HG02840 (cell line): ENCODE measurements around the gene NEDD4L.

Experiments used
- ATAC-seq: cut with Tn5 transposase; IDR thresholded peaks from one replicate; pipeline ENCODE4 v1.9.1; 2021; ENCODE audit warnings: mild to moderate bottlenecking, moderate library complexity, moderate number of reproducible peaks; ENCODE audit not compliant: unreplicated experiment, low FRiP score

NEDD4L gene

DNA sequence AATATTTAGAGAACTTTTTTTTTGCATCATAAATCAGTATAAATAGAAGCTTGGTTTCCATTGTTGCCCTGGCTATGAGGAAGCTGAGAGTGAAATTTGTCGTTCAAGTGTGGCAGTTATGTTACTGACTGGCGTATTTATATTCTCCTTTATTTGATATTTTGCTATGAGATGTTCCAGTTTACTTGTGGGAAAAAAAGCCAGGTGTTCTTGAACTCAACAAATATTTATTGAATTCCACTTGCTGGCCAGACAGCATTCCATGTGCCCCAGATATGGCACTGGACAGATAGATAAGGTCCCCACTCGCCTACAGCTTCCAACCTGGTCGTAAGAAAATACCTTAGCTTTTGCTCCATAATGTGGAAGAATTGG is 44.7 kb downstream of the NEDD4L start:
- ATAC-seq, result no peak

DNA sequence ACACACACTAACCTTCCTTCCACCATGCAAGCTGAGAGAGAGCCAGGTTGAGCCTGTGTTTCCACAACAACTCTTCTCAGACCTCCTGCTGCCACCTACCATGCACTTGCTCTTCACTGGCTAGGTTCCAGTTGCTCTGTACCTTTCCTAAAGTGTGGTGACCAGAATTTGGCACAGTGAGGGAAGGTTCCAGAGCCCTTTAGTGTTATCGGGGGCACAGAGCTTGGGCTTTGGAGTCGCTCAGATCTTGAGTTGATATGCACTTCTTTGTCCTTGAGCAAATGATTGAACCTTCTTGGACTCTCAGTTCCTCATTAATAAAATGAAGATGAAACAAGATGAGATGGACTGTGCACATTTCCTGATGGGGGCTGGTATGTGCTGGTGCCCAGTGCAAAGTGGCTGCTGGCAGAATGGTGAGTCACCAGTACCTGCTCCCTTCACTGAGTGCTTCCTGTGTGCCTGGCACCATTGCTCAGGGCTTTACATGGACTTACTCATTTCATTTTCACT is 47.1 kb downstream of the NEDD4L start:
- ATAC-seq, result peak; percentile 65

DNA sequence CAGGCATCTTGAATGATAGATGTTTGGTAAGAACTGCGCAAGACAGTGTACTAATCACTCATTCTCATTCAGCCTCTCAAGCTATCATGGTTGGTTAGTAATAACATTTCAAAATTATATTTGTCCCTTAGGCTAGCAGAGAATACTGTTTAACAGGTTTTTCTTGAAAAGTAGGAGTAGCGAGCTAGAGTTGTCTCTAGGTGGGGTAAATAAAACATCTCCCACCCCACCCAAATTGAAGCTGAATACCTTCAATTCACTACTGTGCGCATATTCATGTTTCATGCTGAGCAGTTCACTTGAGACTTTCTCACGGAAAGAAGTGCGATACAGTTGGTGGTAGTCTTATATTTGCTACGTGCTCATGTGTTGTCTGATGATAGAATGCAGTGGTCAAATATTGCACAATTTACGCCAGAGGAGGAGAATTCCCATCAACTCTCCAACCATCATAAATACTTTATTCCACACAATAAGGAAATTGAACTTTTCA is 49.3 kb downstream of the NEDD4L start:
- ATAC-seq, result no peak

DNA sequence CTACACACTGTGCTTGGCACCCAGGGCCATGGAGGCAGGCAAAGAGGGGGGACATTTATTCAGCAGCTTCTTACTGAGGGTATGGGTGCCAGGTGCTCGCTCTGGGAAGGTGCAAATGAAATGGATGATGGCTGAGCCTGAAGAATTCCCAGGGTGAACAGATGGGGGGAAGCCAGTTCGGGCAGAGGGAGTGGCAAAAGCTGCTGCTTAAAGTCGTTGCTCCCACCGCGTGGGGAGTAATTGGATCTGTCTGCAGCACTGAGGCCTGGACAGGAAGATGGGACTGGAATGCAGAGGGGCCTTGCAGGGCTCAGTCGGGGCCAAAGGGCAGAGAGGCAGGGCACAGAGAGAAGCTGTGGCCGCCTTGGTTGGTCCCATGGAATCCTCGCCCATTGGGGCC is 51.2 kb downstream of the NEDD4L start:
- no peak for ATAC-seq

DNA sequence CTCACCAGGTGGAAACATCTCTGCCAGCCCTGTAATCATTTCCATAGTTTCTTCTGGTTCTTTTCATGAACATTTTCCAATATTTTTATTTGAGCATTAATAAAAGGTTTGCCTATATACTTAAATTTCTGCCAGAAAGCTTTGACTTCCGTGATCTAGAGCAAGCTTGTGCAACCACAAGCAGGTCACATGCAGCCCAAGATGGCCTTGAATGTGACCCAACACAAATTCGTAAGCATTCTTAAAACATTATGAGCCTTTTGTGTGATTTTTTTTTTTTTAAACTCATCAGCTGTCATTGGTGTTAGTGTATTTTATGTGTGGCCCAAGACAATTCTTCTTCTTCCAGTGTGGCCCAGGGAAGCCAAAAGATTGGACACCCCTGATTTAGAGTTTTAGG is 51.6 kb downstream of the NEDD4L start:
- no peak for ATAC-seq

DNA sequence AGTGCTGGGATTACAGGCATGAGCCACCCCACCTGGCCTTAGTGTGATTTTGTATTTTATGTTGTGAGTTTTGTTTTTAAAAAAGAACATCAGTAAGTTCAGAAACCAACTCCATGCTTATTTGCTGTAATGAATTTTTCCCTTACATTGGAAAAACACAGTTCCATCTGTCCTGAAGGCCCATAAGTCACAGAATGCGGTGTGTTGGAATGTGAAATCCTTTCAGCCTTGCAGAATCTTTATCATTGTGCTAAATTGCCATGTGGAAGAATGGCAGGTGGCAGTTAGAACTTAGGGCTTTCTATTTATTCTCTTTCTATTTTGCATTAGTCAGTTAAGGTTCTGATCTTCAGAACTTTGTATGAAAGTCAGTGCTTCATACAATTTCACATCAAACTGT is 52.6 kb downstream of the NEDD4L start:
- no peak for ATAC-seq

DNA sequence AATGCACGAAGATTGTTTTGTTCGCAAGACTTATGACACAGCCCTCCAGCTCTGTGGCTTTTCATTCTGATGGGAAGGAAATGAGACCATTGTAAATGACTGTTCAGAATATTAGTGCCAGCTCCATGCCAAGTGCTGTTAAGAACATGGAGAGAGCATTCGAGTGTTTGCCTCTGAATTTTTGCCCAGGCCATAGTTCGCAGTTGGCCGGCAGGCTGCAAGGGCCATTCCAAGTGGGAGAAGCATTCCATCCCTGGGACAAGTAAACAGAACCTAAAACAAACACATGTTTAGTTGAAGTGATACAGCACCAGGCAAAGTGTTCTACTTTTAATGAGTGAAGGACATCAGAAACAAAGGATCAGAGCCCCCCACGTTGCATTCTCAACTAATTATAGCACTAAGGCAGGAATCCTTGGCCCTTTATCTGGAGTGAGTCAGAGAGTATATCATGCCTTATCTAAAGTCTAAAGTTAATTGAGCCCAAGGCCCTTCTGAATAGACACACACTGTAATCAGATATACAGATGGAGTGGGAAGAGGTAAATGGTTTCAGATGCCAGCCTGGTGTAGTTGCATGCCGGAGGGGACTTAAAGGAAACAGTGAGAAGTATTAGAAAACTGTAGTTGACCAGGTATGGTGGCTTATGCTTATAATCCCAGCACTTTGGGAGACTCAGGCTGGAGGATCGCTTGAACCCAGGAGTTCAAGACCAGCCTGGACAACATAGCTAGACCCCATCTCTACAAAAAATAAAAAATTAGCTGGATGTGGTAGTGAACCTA is 53.3 kb downstream of the NEDD4L start:
- no peak for ATAC-seq

DNA sequence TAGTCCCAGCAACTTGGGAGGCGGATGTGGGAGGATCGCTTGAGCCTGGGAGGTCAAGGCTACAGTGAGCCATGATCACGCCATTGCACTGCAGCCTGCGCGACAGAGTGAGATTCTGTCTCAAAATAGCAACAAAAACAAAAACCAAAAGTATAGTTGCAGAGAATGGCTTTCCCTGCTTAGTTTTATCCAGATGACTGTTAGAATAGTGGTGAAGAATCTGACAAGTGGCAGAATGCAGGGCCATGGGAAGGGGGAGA is 53.8 kb downstream of the NEDD4L start:
- ATAC-seq, result no peak

DNA sequence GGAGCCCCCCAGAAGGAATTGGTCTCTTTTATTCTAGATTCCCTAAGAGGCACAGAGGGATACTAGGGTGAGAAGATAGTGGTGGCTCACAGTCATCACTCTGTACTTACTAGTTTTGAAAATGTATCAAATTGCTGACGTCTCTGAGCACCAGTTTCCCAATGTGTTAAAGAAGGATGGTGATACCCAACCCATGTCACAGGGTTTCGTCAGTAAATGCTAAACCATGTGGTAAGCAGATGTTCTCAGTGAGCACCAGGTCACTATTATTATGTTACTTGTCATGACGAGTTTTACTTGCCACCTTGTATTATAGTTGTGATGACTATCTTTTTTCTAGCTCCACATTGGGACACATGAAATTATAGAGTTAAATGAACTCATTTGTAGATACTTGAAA is 54.7 kb downstream of the NEDD4L start:
- ATAC-seq, result no peak

DNA sequence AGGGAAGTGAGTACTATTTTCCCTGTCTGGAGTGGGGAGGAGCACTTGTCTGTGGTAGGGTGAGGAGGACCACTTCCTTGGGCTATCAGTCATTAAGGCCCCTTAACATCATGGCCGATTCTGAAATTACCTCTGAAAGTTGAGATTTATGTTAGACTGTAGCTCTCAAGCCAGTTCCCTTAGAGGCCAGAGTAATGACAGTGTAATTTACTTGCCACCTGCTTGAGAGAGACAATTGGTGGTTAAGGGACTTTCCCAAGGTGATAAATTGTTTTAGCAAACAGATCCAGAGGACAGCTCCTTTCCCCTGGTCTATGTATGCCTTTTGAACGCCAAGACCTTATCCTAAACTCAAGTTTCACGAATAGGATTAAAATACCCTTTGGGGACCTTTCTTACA is 56.1 kb downstream of the NEDD4L start:
- ATAC-seq, result no peak

DNA sequence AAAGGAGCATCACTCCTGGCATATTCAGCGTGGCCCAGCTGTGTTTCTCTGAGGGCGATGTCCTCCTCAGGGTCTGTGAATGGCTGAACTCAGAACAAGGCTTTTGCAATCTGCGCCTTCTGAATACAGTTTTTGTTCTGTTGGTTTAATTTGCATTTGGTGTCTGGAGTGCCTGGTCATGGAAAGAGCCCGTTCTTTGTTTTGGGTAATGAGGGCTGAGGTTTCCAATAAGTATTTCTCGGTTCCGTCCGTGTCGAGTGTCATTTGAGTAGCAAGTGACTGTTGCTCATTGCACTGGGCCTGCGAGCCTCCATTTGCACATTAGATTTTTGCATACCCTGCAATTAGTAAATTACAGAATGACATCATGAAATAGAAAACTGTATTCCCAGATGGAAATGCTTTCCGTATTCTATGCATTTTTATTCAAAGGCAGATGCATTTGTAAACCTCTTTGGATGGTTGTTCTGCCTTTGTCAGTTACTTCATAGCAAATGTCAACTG is 57.3 kb downstream of the NEDD4L start:
- ATAC-seq, result peak; percentile 71

DNA sequence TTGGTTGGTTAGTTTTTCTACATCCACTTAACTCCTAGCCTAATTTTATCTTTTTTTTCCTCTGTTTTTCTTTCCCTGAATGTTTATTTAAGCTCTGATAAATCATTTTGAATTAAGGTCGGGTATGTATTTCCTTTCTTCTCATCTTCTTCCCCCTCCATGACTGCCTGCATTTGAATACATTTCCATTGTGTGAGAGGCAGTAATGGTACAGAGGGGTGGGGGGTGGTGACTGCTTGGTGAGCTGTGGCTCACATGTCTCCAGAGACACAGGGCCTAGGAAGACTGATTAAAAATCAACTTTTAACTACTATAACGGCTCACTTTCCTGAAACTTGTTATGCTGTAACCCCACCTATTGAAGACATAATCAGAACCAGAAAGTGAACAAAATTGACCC is 58.0 kb downstream of the NEDD4L start:
- no peak for ATAC-seq

DNA sequence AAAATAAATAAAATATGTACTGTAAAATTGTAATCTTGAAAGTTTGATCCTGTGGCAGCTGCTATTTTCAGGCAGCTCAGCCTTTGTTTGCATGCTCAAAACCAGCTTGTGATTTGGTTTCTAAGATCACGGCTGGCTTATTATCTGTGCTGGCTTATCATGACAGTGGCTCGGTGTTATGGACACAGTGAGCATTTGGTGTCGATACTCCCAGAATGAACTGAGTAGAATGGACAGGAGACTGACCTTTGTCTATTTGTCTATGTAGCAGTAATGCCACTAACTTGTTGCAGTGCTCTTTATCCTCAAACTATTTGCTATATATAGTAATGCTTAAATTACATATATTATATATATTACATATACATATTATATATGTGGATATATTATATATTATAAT is 58.8 kb downstream of the NEDD4L start:
- no peak for ATAC-seq

DNA sequence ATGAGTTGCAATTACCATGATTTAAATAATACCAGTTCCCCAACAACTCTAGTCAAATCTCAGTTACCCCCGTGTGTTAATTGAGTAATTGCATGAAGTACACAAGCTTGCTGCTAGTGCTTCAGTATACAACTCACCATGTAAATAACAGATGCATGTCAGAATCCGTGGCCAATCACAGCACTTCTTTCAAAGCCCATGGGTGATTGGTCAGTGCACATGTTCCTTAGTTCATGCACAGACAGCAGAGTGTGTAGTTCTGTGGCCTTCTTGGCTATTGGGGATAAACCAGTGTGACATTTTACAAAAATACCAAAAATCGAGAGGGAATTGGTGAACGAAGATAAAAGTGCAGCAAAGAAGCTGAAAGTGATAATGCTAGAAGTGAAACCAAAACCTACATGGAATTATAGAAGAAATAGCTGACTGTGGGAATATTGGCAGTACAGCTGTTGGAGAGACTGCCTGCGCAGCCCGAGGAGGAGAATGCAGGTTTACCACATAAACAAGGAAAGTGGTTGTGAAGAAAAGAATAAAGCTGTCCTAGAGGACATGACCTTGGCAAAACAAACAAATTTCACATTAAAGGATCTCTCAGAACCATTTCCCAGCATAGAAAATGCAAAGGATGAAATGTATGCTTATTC is 59.4 kb downstream of the NEDD4L start:
- ATAC-seq, result no peak

DNA sequence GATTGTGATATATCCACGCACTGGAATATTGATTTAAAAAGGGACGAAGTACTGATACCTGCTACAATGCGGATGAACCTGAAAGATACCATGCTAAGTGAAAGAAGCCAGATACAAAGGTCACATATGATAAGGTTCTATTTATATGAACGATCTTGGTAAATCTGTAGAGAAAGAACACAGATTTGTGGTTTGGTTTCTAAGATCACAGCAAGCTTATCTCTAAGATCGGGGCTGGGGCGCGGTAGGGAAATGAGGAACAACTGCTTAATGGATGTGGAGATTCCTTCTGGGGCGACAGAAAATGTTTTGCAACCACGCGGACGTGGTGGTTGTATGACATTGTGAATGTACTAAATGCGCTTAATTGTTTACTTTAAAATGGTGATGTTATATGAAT is 60.1 kb downstream of the NEDD4L start:
- ATAC-seq, result no peak

DNA sequence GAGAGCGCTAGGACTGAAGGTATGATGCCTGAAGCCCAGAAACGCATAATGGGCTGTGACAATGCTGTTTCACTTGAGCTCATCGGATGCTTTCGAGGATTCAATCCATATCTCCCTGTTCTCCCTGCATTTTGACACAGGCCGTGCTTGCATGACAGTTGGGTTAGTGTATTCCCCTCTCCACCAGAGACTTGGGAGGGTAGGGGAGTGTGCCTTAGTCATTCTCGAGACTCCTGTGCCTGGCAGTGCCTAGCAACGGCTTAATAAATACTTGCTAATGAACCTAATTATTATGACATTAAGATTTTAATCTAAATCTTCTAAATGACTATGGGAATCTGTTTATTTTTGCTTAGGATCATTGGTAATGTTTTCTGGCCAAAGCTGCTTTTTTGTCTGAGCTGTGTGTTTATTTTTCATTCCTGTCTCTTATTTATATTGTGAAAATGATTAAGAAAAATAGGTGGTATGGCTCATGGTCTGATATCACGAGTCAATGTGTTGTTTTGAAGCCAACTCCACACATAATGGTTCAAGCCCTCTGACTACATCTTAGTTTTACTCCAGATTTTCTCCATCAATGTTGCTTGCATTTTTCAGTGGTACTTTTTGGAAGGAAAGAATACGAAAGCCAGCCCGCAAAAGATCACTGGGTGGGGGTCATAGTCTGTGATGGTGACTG is 61.3 kb downstream of the NEDD4L start:
- no peak for ATAC-seq

DNA sequence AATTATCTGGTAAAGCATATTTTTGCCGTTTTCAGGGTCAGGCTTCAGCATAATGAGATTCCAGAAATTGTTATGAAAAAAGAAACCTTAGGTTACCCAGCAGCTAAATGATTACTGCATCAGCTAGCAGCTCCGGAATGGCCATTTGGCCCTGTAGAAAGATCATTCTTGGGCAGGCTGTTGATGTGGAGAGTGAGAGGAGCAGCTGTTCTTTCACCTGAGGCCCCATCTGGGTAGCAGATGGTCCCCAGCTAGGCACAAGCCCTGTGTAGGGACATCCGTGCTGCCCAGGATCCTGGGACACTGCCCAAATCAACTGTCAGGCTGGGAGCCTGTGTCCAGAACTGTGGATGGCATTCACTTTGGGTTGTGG is 61.8 kb downstream of the NEDD4L start:
- no peak for ATAC-seq

DNA sequence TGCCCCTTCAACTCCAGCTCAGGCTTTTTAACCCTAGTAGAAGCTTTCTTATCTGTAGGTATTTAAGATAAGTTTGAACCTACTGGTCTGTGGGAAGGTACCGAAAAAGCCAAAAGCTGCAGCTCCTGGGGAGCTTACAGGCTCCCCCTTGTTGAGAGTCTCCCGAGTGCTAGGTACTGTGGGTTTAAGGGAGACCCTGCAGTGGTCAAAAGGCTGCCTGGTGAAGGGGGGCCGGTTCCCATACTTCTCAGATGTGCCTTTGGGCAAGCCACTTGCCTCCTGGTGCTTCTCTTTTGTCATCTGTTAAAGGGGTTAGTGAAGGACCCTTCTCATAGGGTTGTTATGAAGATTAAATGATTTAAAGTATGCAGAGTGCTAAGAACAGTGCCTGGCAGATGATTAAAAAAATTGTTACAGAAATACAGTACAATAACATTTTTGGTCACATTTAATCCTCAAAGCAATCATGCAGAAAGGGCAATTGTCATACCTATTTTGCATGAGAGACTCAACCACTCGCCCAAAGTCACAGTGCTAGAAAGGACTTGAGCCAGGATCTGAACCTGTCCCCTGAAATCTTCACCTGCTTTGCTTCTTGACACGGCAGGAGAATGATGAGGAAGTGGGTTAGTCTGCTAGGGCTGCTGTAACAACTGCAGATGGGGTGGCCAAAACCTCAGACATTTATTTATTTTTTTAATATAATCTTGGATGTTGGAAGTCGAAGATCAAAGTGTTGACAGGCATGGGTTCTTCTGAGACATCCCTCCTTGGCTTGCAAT is 62.5 kb downstream of the NEDD4L start:
- no peak for ATAC-seq

DNA sequence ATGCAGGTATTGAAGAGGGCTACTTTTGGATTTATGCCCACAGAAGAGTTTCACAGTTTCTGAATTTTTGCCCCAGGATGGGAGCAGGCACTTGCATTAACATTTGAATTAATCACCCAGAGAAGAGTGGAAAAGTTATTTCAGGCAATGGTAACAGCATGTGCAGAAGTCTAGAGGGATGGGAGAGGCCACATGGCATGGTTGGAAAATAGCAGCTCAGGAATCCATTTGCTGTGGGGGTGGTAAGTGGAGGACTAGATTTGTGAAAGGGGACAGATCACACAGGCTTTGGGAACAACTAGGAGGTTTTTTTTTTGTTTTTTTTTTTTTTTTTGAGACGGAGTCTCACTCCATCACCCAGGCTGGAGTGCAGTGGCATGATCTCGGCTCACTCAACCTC is 65.2 kb downstream of the NEDD4L start:
- ATAC-seq, result no peak

DNA sequence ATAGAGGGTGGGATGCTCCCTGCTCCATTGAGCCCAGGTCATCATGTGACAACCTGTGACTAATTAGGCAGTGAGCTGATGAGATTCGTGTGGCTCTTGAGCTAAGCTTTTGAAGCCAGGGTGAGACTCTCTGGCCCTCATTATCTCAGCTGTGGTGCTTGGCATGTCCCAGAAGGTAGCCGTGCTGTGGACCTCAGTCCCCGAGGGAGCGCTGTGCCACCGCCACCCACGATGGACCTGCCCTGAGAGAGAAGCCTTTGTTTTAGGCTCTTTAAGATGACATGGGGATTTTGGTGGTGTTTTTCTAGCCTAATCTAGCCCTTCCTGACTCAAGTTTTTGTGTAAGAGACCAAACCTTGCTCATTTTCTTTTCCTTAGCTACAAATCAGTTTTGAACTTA is 66.4 kb downstream of the NEDD4L start:
- no peak for ATAC-seq

DNA sequence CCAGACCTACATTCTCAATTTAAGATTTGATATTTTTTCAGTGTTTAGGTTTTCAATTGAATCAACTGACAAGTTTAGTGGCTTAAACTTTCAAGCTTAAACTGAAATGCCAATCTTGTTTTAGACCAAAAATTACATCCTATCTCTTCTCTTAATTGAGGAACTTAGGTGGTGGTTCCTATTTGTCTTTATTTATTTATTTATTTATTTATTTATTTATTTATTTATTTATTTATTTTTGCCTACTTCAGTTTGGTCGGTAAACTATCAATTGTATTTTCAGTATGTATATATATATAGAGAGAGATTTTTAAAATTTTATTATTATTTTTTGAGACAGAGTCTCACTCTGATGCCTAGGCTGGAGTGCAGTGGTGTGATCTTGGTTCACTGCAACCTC is 68.1 kb downstream of the NEDD4L start:
- ATAC-seq, result no peak
